HEK293 (cell line): ENCODE measurements around the gene EEF1A2.

Experiments
- CTCF ChIA-PET: fragments of 350-600 bp; formaldehyde crosslinking; extraction: SDS; loops from one replicate; lab custom pipeline; 2021; ENCODE audit warnings: antibody characterized with exemption; lab: Yijun Ruan, JAX
- POLR2A ChIA-PET: fragments of 300-600 bp; formaldehyde crosslinking; extraction: SDS; loops from one replicate; lab custom pipeline; 2020; ENCODE audit warnings: antibody characterized with exemption, inconsistent platforms; lab: Yijun Ruan, JAX
- H3K27ac ChIP-seq: fragments of 200-500 bp; sonication (Bioruptor generic); 2 replicates; pipeline ENCODE4 v1.5.1; 2014; ENCODE audit warnings: low read depth, low read length, control low read depth, inconsistent platforms; ENCODE audit errors: extremely low read depth
- H3K36me3 ChIP-seq, 2 experiments: fragments of 200-500 bp in 1 of 2; sonication (Bioruptor generic) in 1 of 2; 1 replicate in 1 of 2; 2 replicates in 1 of 2; pipeline ENCODE4 v1.5.1; 2014 to 2017; ENCODE audit warnings: inconsistent platforms in 2 of 2, low read length in 2 of 2; ENCODE audit not compliant: control insufficient read depth in 2 of 2, insufficient read depth in 1 of 2
- H3K4me1 ChIP-seq: fragments of 200-500 bp; sonication (Bioruptor generic); 2 replicates; pipeline ENCODE4 v1.5.1; 2014; ENCODE audit warnings: mild to moderate bottlenecking, low read length, inconsistent platforms; ENCODE audit not compliant: control insufficient read depth, insufficient read depth
- H3K4me3 ChIP-seq: 2 replicates; pipeline ENCODE4 v1.5.1; 2011; ENCODE audit warnings: low read depth, mild to moderate bottlenecking, control low read depth, low read length, moderate library complexity
- H3K9me3 ChIP-seq: fragments of 200-500 bp; sonication (Bioruptor generic); 2 replicates; pipeline ENCODE4 v1.5.1; 2014; ENCODE audit warnings: low read depth, low read length, inconsistent platforms; ENCODE audit not compliant: control insufficient read depth, insufficient read depth
- CTCF ChIP-seq: fragments of 450-650 bp; formaldehyde crosslinking; IDR thresholded peaks from 2 replicates; pipeline ENCODE4 v1.5.1; 2016; ENCODE audit warnings: missing biosample characterization, missing genetic modification characterization
- GLI2 ChIP-seq: fragments of 450-650 bp; formaldehyde crosslinking; IDR thresholded peaks from 2 replicates; pipeline ENCODE4; 2017; ENCODE audit warnings: missing biosample characterization, missing genetic modification characterization, low read depth, borderline replicate concordance
- HOXA7 ChIP-seq: sonication (generic); formaldehyde crosslinking; IDR thresholded peaks from 2 replicates; pipeline ENCODE4 v1.8.1; 2022; ENCODE audit warnings: missing genetic modification reagents, borderline replicate concordance
- PATZ1 ChIP-seq: fragments of 450-650 bp; formaldehyde crosslinking; IDR thresholded peaks from 2 replicates; pipeline ENCODE4 v1.5.1; 2016; ENCODE audit warnings: missing biosample characterization, missing genetic modification characterization
- TRIM28 ChIP-seq: IDR thresholded peaks from 2 replicates; pipeline ENCODE4 v1.6.1; 2011; ENCODE audit warnings: low read length, control low read depth, borderline replicate concordance
- TSHZ1 ChIP-seq: fragments of 450-650 bp; formaldehyde crosslinking; IDR thresholded peaks from 2 replicates; pipeline ENCODE4 v1.5.1; 2016; ENCODE audit warnings: missing biosample characterization, missing genetic modification characterization, borderline replicate concordance
- ZBTB21 ChIP-seq: fragments of 450-650 bp; formaldehyde crosslinking; IDR thresholded peaks from 2 replicates; pipeline ENCODE4 v1.5.1; 2017; ENCODE audit warnings: missing biosample characterization, missing genetic modification characterization
- ZBTB49 ChIP-seq: fragments of 450-650 bp; formaldehyde crosslinking; IDR thresholded peaks from 2 replicates; pipeline ENCODE4 v1.5.1; 2016; ENCODE audit warnings: missing biosample characterization, missing genetic modification characterization, low read depth
- ZNF132 ChIP-seq: fragments of 450-650 bp; formaldehyde crosslinking; IDR thresholded peaks from 2 replicates; pipeline ENCODE4 v1.5.1; 2017; ENCODE audit warnings: missing biosample characterization, missing genetic modification characterization, borderline replicate concordance
- ZNF133 ChIP-seq: fragments of 450-650 bp; formaldehyde crosslinking; IDR thresholded peaks from 2 replicates; pipeline ENCODE4 v1.5.1; 2016; ENCODE audit warnings: missing biosample characterization, missing genetic modification characterization
- ZNF138 ChIP-seq: fragments of 450-650 bp; formaldehyde crosslinking; IDR thresholded peaks from 2 replicates; pipeline ENCODE4 v1.5.1; 2016; ENCODE audit warnings: missing biosample characterization, missing genetic modification characterization, borderline replicate concordance
- ZNF148 ChIP-seq: fragments of 450-650 bp; formaldehyde crosslinking; IDR thresholded peaks from 2 replicates; pipeline ENCODE4 v1.5.0; 2017; ENCODE audit warnings: missing biosample characterization, missing genetic modification characterization, borderline replicate concordance
- ZNF488 ChIP-seq: fragments of 450-650 bp; formaldehyde crosslinking; IDR thresholded peaks from 2 replicates; pipeline ENCODE4 v1.5.1; 2016; ENCODE audit warnings: missing biosample characterization, missing genetic modification characterization
- ZNF600 ChIP-seq: fragments of 450-650 bp; formaldehyde crosslinking; IDR thresholded peaks from 2 replicates; pipeline ENCODE4 v1.5.1; 2016; ENCODE audit warnings: missing biosample characterization, missing genetic modification characterization
- ZNF658 ChIP-seq: fragments of 450-650 bp; formaldehyde crosslinking; IDR thresholded peaks from 2 replicates; pipeline ENCODE4; 2016; ENCODE audit warnings: missing biosample characterization, missing genetic modification characterization
- ZSCAN30 ChIP-seq: fragments of 450-650 bp; IDR thresholded peaks from 2 replicates; pipeline ENCODE4 v1.5.1; 2018; ENCODE audit warnings: missing biosample characterization, mild to moderate bottlenecking, missing genetic modification characterization, moderate library complexity

The EEF1A2 gene

GRCh38 chr20:63468421-63468820, 30.5 kb downstream of the EEF1A2 start (continued):
- no peak for TF ChIP-seq ZNF133
- TF ChIP-seq ZBTB49 (tag by site-specific recombination), result no peak
- no peak for TF ChIP-seq ZNF488 (tag by site-specific recombination)
- TF ChIP-seq TRIM28, result no peak

GRCh38 chr20:63467294-63468083, 31.4 kb downstream of the EEF1A2 start:
- POLR2A ChIA-PET, result no interaction called here
- TF ChIP-seq ZNF600 (tag by site-specific recombination) (peak; percentile 70), TSHZ1 (no peak)
- TF ChIP-seq, all 188 proteins: peak for 1
- CTCF ChIA-PET, result no interaction called here

GRCh38 chr20:63466861-63467260, 32.0 kb downstream of the EEF1A2 start:
- TF ChIP-seq CTCF (no peak), ZSCAN30 (tag by site-specific recombination) (no peak), HOXA7 (no peak), ZBTB21 (tag by site-specific recombination) (no peak), ZNF132 (tag by site-specific recombination) (no peak), ZNF138 (tag by site-specific recombination) (no peak), ZNF658 (tag by site-specific recombination) (no peak), ZNF148 (tag by site-specific recombination) (no peak), GLI2 (tag by site-specific recombination) (no peak), PATZ1 (tag by site-specific recombination) (no peak)
- H3K27ac ChIP-seq, result no peak overlapping the region

More at GRCh38 chr20:63467294-63468083, 31.4 kb downstream of the EEF1A2 start:
- H3K9me3 ChIP-seq, result no peaks in the 10 kb centered on the region
- H3K27ac ChIP-seq, result no peak overlapping the region
- no peaks in the 10 kb centered on the region for H3K36me3 ChIP-seq
- no peak overlapping the region for H3K4me3 ChIP-seq
- no peaks in the 10 kb centered on the region for H3K4me1 ChIP-seq

More at GRCh38 chr20:63466861-63467260, 32.0 kb downstream of the EEF1A2 start:
- POLR2A ChIA-PET, result no interaction called here
- CTCF ChIA-PET, result no interaction called here
- no peaks in the 10 kb centered on the region for H3K9me3 ChIP-seq
- H3K4me1 ChIP-seq, result no peaks in the 10 kb centered on the region
- H3K4me3 ChIP-seq, result no peak overlapping the region
- no peaks in the 10 kb centered on the region for H3K36me3 ChIP-seq
